ENCODE measurements around the gene NPRL2. TPM values are rescaled to one million over a fixed set of nuclear protein-coding genes. Genes with fewer than 3 reads are reported as not detected.
A peak's percentile ranks its signal among the peaks of the same experiment; 100 is the strongest.

The NPRL2 gene
- total and polyA plus RNA-seq, 2 of the 13 experiments (the other 11 are each of a cell fraction or from before 2014, with no cell fraction given) = 30.6 to 51.4 TPM

DNA sequence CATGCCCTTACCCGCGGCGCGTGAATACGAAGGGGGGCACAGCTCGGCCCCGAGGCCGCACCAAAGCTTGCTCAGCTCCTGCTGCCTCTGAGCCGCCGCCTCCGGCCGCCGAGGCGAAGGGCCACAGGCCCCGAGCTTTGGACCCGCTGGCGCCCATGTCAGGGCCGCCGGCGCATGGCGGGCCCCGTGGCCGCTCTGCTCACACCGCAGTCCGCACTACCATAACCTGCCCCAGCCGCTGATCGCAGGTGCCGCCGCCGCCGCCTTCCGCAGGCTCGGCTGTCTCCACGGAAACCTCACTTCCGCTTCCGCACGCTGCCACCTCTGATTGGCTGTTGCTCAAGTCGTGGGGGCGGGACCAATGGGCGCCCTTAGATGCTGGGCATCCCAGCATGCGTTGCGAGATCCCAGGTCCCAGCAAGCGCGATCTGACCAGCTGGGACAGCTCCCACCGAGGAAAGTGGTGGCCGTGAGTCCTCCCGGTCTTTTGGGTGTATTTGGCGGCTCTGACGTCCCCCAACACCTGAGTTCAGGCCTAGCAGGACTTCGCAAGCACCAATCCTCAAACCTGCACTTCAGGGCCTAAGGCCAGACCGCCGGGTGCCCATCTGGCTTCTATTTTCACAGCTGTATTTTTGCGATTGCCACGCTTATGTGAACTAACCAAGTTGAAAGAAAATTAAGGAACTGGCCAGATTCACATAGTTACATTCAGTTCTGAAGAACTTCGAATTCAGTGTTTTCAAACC lies 22.5 kb downstream of the NPRL2 start, which contains the start of gene TUSC2 (continued):
- no peak for TF ChIP-seq LCORL (IDR thresholded peaks at IDR 0.05)
- TF ChIP-seq LCORL (CRISPR knock-in tag; IDR thresholded peaks at IDR 0.05) = peak; percentile 50; the same call in 1 of the 2 replicates
- TF ChIP-seq ZNF432 (CRISPR knock-in tag; IDR thresholded peaks at IDR 0.05; ENCODE audit: borderline replicate concordance) = no peak
- TF ChIP-seq ZFP1 (CRISPR knock-in tag; IDR thresholded peaks at IDR 0.05) = 0 out of 2 replicates have a peak, but pooled peaks have one; percentile 47
- peak; percentile 59; the same call in 1 of the 2 replicates for TF ChIP-seq SALL2 (CRISPR knock-in tag; IDR thresholded peaks at IDR 0.05)
- peak; percentile 92 for TF ChIP-seq THAP11 (CRISPR knock-in tag; IDR thresholded peaks at IDR 0.05)
- TF ChIP-seq ZNF136 (CRISPR knock-in tag; IDR thresholded peaks at IDR 0.05; ENCODE audit: low read depth) = no peak
- TF ChIP-seq, protein P1, sequence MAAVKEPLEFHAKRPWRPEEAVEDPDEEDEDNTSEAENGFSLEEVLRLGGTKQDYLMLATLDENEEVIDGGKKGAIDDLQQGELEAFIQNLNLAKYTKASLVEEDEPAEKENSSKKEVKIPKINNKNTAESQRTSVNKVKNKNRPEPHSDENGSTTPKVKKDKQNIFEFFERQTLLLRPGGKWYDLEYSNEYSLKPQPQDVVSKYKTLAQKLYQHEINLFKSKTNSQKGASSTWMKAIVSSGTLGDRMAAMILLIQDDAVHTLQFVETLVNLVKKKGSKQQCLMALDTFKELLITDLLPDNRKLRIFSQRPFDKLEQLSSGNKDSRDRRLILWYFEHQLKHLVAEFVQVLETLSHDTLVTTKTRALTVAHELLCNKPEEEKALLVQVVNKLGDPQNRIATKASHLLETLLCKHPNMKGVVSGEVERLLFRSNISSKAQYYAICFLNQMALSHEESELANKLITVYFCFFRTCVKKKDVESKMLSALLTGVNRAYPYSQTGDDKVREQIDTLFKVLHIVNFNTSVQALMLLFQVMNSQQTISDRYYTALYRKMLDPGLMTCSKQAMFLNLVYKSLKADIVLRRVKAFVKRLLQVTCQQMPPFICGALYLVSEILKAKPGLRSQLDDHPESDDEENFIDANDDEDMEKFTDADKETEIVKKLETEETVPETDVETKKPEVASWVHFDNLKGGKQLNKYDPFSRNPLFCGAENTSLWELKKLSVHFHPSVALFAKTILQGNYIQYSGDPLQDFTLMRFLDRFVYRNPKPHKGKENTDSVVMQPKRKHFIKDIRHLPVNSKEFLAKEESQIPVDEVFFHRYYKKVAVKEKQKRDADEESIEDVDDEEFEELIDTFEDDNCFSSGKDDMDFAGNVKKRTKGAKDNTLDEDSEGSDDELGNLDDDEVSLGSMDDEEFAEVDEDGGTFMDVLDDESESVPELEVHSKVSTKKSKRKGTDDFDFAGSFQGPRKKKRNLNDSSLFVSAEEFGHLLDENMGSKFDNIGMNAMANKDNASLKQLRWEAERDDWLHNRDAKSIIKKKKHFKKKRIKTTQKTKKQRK (IDR thresholded peaks at IDR 0.05; ENCODE audit: low read length) = no peak
- TF ChIP-seq ZNF598 (CRISPR knock-in tag; IDR thresholded peaks at IDR 0.05; ENCODE audit: borderline replicate concordance) = peak; percentile 74; the same call in 1 of the 2 replicates
- TF ChIP-seq ZSCAN20 (CRISPR knock-in tag; IDR thresholded peaks at IDR 0.05; ENCODE audit: borderline replicate concordance) = 0 out of 2 replicates have a peak, but pooled peaks have one; percentile 71
- peak; percentile 47; the same call in 1 of the 2 replicates for TF ChIP-seq HOXA5 (CRISPR knock-in tag; IDR thresholded peaks at IDR 0.05)
- TF ChIP-seq ZNF263 (CRISPR knock-in tag; IDR thresholded peaks at IDR 0.05) = peak; percentile 45; the same call in 1 of the 2 replicates
- TF ChIP-seq ZNF674 (CRISPR knock-in tag; IDR thresholded peaks at IDR 0.05; ENCODE audit: low read depth) = no peak
- peak; percentile 97 for TF ChIP-seq NFYB (CRISPR knock-in tag; IDR thresholded peaks at IDR 0.05)
- TF ChIP-seq BRD4 (CRISPR knock-in tag; IDR thresholded peaks at IDR 0.05) = 0 out of 2 replicates have a peak, but pooled peaks have one; percentile 37
- TF ChIP-seq ZNF207 (IDR thresholded peaks at IDR 0.05; ENCODE audit: borderline replicate concordance) = no peak
- TF ChIP-seq, protein P2, sequence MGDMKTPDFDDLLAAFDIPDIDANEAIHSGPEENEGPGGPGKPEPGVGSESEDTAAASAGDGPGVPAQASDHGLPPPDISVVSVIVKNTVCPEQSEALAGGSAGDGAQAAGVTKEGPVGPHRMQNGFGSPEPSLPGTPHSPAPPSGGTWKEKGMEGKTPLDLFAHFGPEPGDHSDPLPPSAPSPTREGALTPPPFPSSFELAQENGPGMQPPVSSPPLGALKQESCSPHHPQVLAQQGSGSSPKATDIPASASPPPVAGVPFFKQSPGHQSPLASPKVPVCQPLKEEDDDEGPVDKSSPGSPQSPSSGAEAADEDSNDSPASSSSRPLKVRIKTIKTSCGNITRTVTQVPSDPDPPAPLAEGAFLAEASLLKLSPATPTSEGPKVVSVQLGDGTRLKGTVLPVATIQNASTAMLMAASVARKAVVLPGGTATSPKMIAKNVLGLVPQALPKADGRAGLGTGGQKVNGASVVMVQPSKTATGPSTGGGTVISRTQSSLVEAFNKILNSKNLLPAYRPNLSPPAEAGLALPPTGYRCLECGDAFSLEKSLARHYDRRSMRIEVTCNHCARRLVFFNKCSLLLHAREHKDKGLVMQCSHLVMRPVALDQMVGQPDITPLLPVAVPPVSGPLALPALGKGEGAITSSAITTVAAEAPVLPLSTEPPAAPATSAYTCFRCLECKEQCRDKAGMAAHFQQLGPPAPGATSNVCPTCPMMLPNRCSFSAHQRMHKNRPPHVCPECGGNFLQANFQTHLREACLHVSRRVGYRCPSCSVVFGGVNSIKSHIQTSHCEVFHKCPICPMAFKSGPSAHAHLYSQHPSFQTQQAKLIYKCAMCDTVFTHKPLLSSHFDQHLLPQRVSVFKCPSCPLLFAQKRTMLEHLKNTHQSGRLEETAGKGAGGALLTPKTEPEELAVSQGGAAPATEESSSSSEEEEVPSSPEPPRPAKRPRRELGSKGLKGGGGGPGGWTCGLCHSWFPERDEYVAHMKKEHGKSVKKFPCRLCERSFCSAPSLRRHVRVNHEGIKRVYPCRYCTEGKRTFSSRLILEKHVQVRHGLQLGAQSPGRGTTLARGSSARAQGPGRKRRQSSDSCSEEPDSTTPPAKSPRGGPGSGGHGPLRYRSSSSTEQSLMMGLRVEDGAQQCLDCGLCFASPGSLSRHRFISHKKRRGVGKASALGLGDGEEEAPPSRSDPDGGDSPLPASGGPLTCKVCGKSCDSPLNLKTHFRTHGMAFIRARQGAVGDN (CRISPR knock-in tag; IDR thresholded peaks at IDR 0.05) = peak; percentile 90
- TF ChIP-seq ZNF274 (CRISPR knock-in tag; IDR thresholded peaks at IDR 0.05) = peak; percentile 71; the same call in 1 of the 2 replicates
- no peak for TF ChIP-seq ATRX (CRISPR knock-in tag; IDR thresholded peaks at IDR 0.05; ENCODE audit: borderline replicate concordance)
- no peak for TF ChIP-seq KDM6A (CRISPR knock-in tag; IDR thresholded peaks at IDR 0.05; ENCODE audit: low read depth)

Measured in HepG2 (cell line).